ENCODE results near the gene CADPS2.

DNA sequence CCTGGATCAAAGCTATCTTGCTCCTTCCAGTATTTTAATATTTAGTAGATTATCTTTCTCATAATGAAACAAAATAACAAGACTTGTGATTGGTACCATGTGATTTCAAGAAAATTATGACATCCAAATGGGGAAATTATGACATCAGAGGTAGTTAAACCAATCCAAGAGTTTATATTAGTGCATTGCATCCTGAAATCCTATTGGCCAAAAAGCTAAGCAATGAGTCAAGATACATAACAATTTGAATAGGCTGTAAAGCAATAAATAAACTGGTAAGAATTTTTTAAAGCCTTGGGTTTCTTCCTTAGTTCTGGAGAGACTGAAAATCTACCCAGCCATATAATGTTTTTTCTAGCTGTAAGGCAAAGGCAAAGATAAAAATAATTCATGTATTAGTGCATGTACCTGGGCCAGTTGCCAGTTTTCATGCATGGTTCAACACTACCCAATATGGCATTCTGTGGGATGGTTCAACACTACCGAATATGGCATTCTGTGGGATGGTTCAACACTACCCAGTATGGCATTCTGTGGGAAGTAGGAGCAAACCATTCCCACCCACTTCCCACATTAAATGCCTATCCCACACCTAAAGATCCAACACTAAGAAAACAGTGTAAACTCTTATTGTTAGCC, 183.3 kb downstream of the CADPS2 start, which contains the start of gene RNF148:
- TF ChIP-seq, protein P1, sequence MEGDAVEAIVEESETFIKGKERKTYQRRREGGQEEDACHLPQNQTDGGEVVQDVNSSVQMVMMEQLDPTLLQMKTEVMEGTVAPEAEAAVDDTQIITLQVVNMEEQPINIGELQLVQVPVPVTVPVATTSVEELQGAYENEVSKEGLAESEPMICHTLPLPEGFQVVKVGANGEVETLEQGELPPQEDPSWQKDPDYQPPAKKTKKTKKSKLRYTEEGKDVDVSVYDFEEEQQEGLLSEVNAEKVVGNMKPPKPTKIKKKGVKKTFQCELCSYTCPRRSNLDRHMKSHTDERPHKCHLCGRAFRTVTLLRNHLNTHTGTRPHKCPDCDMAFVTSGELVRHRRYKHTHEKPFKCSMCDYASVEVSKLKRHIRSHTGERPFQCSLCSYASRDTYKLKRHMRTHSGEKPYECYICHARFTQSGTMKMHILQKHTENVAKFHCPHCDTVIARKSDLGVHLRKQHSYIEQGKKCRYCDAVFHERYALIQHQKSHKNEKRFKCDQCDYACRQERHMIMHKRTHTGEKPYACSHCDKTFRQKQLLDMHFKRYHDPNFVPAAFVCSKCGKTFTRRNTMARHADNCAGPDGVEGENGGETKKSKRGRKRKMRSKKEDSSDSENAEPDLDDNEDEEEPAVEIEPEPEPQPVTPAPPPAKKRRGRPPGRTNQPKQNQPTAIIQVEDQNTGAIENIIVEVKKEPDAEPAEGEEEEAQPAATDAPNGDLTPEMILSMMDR (IDR thresholded peaks at IDR 0.05): no peak
- TF ChIP-seq POLR2A (IDR thresholded peaks at IDR 0.05): no peak
